Measurements from ENCODE around the gene ZNF730. TPM values are rescaled to one million over a fixed set of nuclear protein-coding genes. Genes with fewer than 3 reads are reported as not detected.

ZNF730 gene
- total RNA-seq, 1 donor from 2014 or later = 1.5 TPM

Other genes starting within 250 kb of the ZNF730 start
- gene ZNF728, start 113.8 kb upstream of the ZNF730 start, total RNA-seq = not detected in 2 replicates
- gene ZNF724, start 133.4 kb downstream of the ZNF730 start, total RNA-seq = 8.2 and 10.0 TPM in 2 replicates